Tibial nerve (tissue), 4 donors: ENCODE data around the gene RPS6KA5. TPM values are rescaled to one million over a fixed set of nuclear protein-coding genes. Genes with fewer than 3 reads are reported as not detected.

Experiments
- DNase-seq, 2 donors: peaks; one replicate each; pipeline ENCODE4 v3.0.0-alpha.2; 2019; ENCODE audit warnings: low spot score in 2 of 2
- H3K27ac ChIP-seq, 4 donors: fragments of 200-600 bp; sonication (generic) in 3 of 4; one replicate each; pipeline ENCODE4 v1.5.1; 2017 to 2019; ENCODE audit warnings: mild to moderate bottlenecking in 1 of 4
- H3K27me3 ChIP-seq, 2 donors: fragments of 200-600 bp; sonication (generic) in 1 of 2; one replicate each; pipeline versions ENCODE4 v1.5.1 to v1.6.0; 2017 to 2019
- H3K36me3 ChIP-seq, 3 donors: fragments of 200-600 bp; sonication (generic); one replicate each; pipeline ENCODE4 v1.5.1; 2018 to 2019
- H3K4me1 ChIP-seq, 4 donors: fragments of 200-600 bp; sonication (generic) in 3 of 4; one replicate each; pipeline ENCODE4 v1.5.1; 2017 to 2019
- H3K4me3 ChIP-seq, 4 donors: fragments of 200-600 bp; sonication (generic) in 3 of 4; one replicate each; pipeline ENCODE4 v1.5.1; 2017 to 2019; ENCODE audit warnings: mild to moderate bottlenecking in 1 of 4, moderate library complexity in 1 of 4
- H3K9me3 ChIP-seq, 4 donors: fragments of 200-600 bp; sonication (generic) in 3 of 4; one replicate each; pipeline ENCODE4 v1.5.1; 2017 to 2019
- CTCF ChIP-seq, 5 experiments: fragments of 200-600 bp in 3 of 5; fragments of 450-650 bp in 2 of 5; sonication (generic) in 3 of 5; IDR thresholded peaks; one replicate each; pipeline ENCODE4 v1.5.1; 2016 to 2019; ENCODE audit warnings: antibody characterized with exemption in 5 of 5, mild to moderate bottlenecking in 3 of 5, moderate library complexity in 2 of 5
- EP300 ChIP-seq, 2 donors: sonication (generic); formaldehyde crosslinking; IDR thresholded peaks; one replicate each; pipeline ENCODE4 v1.6.1; 2017; ENCODE audit warnings: antibody characterized with exemption in 2 of 2, mild to moderate bottlenecking in 1 of 2
- POLR2A ChIP-seq, 2 donors: fragments of 450-650 bp; IDR thresholded peaks; one replicate each; pipeline ENCODE4 v1.6.1; 2017; ENCODE audit warnings: antibody characterized with exemption in 2 of 2, mild to moderate bottlenecking in 2 of 2, moderate library complexity in 2 of 2
- WGBS, 2 donors: methylation state at CpG; one replicate each; pipeline ENCODE4 v1.1.5; 2018; 5-methylcytosine and 5-hydroxymethylcytosine counted together
- total RNA-seq, 4 donors: library from RNA; depleted of rRNA; stranded (reverse); fragments of >200 nt; gene quantifications; one replicate each; pipeline ENCODE4 v1.1.0, GENCODE V29; 2016

Gene RPS6KA5
- total RNA-seq, 4 donors from 2014 or later, result 8.4 to 12.7 (median 10.1) TPM

- Histone ChIP-seq H3K4me1 (peaks cover 0 to 11% (median 0%) of the 10 kb centered on the region in 4 donors), H3K4me3 (no peak overlapping the region), H3K9me3 (no peaks in the 10 kb centered on the region), H3K27ac (no peak overlapping the region), H3K36me3 (no peaks in the 10 kb centered on the region), H3K27me3 (no peaks in the 10 kb centered on the region)
- WGBS, 2 donors, result 82 to 89% methylated on average over 2 of the region's 2 CpGs
- no peak for DNase-seq
- TF ChIP-seq CTCF (IDR thresholded peaks at IDR 0.05) (no peak), EP300 (IDR thresholded peaks at IDR 0.05) (no peak), POLR2A (IDR thresholded peaks at IDR 0.05) (no peak)
Observed at GRCh38 chr14:91048265-91048664, 12.2 kb downstream of the RPS6KA5 start.

- no peaks in the 10 kb centered on the region for H3K27me3 ChIP-seq
- no peaks in the 10 kb centered on the region for H3K9me3 ChIP-seq
- no peaks in the 10 kb centered on the region for H3K36me3 ChIP-seq
- TF ChIP-seq CTCF (IDR thresholded peaks at IDR 0.05) (no peak), EP300 (IDR thresholded peaks at IDR 0.05) (no peak), POLR2A (IDR thresholded peaks at IDR 0.05) (no peak)
- WGBS, 2 donors, result 90 to 97% methylated on average over 4 of the region's 4 CpGs
- DNase-seq, result no peak
- no peak overlapping the region for H3K4me3 ChIP-seq
- peaks cover 0 to 11% (median 3%) of the 10 kb centered on the region in 4 donors for H3K4me1 ChIP-seq
- H3K27ac ChIP-seq, result no peak overlapping the region
Observed at GRCh38 chr14:91047174-91047753, 13.2 kb downstream of the RPS6KA5 start.

- no peak for TF ChIP-seq POLR2A (IDR thresholded peaks at IDR 0.05)
- no peak for TF ChIP-seq EP300 (IDR thresholded peaks at IDR 0.05)
- H3K4me3 ChIP-seq, result no peak overlapping the region
- H3K27ac ChIP-seq, result no peak overlapping the region
- H3K4me1 ChIP-seq, result peaks cover 0 to 13% (median 6%) of the 10 kb centered on the region in 4 donors
- DNase-seq, result no peak
- 78 to 87% methylated on average over 7 of the region's 7 CpGs for WGBS, 2 donors
- H3K27me3 ChIP-seq, result no peaks in the 10 kb centered on the region
- H3K9me3 ChIP-seq, result no peaks in the 10 kb centered on the region
- H3K36me3 ChIP-seq, result no peaks in the 10 kb centered on the region
Observed at GRCh38 chr14:91046488-91047072, 13.9 kb downstream of the RPS6KA5 start.

GRCh38 chr14:91041450-91041849 lies 19.0 kb downstream of the RPS6KA5 start:
- Histone ChIP-seq H3K4me1 (peaks cover 0 to 14% (median 2%) of the 10 kb centered on the region in 4 donors), H3K9me3 (no peaks in the 10 kb centered on the region), H3K36me3 (no peaks in the 10 kb centered on the region), H3K4me3 (no peak overlapping the region), H3K27me3 (no peaks in the 10 kb centered on the region), H3K27ac (no peak overlapping the region)
- WGBS, 2 donors, result 42 to 53% methylated on average over 2 of the region's 2 CpGs
- no peak for DNase-seq
- no peak for TF ChIP-seq EP300 (IDR thresholded peaks at IDR 0.05)
- TF ChIP-seq POLR2A (IDR thresholded peaks at IDR 0.05), result no peak
- no peak for TF ChIP-seq CTCF (IDR thresholded peaks at IDR 0.05)

- Histone ChIP-seq H3K4me3 (no peak overlapping the region), H3K27ac (no peak overlapping the region), H3K36me3 (no peaks in the 10 kb centered on the region), H3K9me3 (no peaks in the 10 kb centered on the region), H3K27me3 (no peaks in the 10 kb centered on the region), H3K4me1 (peaks cover 0 to 14% (median 0%) of the 10 kb centered on the region in 4 donors)
- no peak for TF ChIP-seq EP300 (IDR thresholded peaks at IDR 0.05)
- TF ChIP-seq POLR2A (IDR thresholded peaks at IDR 0.05), result no peak
- no peak for TF ChIP-seq CTCF (IDR thresholded peaks at IDR 0.05)
- WGBS, 2 donors, result 95 to 97% methylated on average over 1 of the region's 1 CpG
- DNase-seq, result no peak
Observed at GRCh38 chr14:91040545-91040944, 19.9 kb downstream of the RPS6KA5 start.
